HTERT RPE-1 (cell line): Measurements from ENCODE around the gene POLR2L.

Experiments used
- in situ Hi-C: fragments of 300-500 bp; cut with MboI; formaldehyde crosslinking; loops from 4 replicates; pipeline ENCODE4 v1.14.3; 2020; ENCODE audit warnings: low sequenced_read_pairs

POLR2L gene

DNA sequence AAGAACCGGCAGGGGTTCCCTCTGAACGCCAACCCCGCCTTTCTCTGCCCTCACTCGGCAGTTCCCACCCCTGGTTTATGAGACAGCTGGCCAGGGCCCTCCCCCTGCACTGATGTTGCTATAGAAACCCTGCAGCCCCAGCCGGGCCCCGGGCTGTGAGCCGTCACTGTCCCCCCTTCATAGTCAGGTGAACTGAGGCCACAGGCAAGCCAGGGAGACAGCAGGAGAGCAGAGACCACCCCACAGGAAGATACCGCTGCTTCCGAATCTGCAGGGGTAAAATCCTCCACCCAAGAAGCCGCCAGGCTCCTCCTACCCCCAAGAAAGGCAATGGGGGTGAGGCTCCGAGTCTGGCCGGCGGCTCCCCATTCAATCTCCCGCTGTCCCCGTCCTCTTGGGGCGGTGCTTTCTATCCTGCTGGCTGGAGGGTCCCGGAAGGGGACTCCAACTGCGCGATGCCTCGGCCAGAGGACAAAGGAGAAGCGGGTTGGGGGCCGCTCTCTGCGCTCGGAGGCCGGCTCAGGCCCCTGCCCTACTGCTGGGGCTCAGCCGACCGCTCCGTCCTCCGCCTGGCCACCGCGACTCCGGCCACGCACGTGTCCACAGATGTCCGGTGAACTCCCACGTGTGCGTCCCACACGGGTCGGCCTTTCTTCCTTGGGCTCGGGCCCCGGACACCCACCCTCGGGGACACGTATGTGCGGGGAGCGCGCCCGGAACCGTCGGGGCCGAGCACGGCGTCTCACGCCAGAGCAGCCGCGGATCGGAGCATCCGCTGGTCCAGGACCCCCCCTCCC lies 44.8 kb downstream of the POLR2L start:
- in situ Hi-C loops = no loop called here

DNA sequence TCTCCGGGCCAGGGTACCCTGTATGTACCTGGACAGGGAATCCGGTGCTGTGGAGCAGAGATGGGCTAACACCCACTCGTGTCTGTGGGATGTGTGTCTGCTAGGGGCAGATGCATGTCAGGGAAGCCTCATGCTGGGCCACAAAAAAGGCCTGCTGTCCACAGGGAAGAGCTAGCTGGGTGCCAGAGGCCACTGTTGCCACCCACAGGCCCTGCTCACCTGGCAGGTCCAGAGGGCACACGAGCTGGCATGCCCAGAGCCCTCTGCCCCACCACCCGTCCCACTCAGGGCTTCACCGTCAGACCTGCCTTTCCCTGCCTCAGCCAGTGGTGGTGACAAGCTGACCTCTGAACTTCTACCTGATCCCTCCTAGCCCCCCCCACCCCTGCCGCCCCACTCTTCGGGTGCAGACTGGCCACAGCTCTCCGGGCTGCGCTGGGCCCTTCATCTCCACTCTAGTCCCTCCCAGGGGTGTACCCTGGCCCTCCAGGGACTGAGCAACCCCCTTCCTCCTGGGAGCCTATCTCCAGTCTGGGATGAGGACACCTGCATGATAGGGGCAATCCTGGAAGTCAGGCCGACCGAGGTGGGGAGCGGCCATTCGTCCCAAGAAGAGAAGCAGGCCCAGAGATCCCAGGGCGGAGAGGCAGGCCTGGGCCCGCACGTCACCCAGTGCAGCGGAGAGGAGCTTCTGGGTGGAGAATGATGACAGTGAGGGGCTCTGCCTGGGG lies 45.6 kb downstream of the POLR2L start:
- in situ Hi-C loops = no loop called here

DNA sequence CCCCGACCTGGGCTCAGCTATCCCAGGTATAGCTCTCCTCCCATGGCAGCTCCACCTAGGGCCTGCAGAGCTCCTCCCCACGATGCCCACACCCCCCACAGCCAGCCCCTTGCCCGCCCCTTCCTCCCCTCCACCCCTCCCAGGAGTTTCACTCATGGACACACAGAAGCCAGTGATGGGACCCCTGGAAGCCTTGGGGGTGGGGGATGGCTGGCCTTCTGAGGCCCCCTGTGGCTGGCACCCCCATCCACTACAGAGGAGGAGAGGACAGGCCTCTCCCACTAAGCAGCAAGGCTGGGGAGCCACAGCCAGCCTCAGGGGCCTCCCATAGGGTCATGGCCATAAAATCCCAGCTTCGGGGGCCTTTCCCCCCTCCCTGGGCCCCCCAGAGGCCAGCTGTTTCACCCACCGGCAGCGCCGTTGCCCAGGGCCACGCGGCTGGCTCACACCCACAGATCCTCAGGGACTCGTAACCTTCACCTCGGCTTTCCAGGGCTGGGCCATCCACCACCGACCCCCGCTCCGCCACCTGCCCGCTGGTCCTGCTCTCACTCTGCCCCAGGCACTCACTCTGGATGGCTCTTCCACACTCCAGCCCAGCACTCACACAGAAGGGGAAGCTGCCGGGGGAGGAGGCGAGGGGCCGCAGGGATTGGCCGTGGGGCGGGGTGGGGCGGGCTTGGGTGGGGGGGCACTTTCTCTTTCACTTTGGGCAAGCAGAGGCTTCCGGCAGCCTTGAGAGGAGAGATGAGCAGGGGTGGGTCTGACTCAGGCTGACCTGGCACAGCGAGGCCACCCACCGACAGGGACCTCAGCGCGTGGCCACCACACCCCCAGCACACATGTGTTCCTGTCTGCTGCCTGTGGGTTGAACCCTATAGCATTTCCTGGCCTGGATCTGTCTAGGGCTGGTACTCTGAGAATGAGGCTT lies 46.4 kb downstream of the POLR2L start:
- in situ Hi-C loops = no loop called here

DNA sequence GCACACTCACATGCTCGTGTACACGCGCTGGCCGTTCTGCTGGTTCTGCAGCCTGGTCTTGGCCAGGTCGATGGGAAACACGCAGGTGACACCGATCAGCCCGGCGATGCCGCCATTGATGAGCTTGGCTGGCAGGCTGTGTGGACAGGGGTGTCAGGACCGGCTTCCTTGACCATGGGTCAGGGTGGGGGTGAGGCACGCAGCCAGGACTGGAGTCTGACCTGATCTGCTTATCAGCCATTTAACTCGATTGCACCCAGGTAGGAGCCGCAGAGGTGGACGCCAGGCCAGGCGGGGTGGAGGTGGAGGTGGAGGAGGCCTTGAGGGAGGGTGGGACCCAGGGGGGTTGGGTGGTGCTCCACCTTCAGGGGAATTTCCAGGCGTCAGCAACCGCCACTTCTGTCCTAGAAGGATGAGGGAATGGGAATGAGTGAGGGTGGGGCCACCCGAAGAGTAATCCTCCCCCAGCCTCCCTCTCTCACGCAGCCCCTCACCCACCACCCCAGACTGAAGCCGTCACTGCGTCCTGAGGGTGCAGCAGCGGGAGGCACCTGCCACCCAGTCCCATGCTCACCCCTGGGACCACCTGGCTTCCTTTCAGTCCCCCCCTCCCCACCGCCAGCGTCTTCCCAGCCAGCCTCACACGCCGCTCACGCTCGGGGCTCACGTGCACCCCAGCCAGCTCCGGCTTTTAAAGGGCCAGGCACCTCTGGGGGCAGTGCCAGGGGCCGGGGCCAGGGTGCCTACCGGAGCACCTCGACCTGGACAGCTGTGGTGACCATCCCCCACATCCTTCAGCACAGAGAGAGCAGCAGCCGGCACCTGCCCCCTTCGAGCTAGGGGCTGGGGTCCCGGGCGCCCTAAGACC lies 47.3 kb downstream of the POLR2L start:
- in situ Hi-C loops = no loop called here

DNA sequence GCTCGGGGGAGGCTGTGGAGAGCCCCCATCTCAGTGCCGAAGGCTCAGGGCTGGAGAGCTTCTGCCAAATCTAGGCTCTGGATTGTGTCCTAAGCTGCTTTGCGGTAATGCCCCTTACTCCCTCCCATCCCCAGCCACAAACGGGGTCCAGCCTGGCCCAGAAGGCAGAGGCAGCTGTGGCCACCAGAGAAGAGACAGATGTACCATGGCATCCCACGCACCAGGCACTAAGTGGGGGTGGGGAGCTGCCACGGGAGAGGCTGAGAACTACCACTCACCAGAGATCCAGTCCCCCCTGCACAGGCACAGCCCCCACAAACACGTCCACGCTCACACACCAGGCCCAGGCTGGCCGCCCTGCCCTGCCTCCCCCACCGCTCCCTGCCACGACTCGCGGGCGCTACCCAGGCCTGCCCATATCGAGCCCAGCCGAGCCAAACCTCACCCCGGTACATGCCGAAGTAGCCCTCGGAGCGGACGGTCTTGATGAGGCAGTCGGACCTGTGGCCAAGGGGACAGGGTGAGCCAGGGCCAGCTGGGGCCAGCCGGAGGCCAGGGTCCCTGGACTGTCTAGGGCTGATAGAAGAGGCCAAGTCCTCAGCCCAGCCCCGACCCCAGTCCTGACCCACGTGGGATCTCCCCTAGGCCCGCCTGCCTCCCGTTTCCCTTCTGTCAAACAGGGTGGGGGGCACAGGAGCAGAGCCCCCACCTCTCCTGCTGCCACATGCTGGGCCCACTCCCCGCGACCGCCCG lies 48.1 kb downstream of the POLR2L start:
- in situ Hi-C loops = no loop called here

DNA sequence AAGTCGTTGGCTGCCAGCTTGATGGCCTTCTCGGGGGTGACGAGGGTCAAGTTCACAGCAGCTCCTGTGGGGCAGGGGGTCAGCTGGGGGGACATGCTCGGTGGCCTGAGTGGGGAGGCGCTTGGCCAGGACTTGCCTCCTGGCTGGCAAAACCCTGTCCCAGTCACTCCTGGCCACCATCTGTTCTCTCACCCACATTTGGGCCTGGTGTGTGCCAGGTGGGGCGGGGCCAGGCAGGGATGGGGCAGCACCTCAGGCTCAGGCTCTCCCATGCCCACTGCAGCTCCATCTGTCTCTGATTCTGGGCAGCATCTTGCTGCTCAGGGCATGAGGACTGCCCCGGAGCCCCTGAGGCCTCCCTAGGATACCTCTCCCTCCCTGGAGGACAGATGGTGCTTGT lies 48.8 kb downstream of the POLR2L start:
- in situ Hi-C loops = no loop called here

DNA sequence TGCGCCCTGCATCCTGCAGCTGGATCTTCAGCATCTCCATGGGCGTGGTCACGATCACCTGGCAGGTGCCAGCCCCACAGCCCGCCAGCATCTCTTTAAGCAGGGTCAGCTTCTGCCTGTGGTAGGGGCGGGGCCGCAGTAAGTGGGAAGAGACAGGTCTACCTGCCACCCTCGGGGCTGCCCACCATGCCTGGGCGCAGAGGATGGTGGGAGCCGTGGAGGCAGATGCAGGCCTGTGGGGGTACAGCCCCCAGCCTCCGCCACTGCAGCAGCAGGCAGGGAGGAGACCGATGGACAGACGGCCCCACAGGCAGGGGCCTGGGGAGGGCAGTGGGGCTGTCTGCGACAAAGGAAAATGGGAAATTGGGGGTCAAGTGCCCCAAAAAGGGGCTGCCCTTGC lies 49.5 kb downstream of the POLR2L start:
- in situ Hi-C loops = no loop called here

DNA sequence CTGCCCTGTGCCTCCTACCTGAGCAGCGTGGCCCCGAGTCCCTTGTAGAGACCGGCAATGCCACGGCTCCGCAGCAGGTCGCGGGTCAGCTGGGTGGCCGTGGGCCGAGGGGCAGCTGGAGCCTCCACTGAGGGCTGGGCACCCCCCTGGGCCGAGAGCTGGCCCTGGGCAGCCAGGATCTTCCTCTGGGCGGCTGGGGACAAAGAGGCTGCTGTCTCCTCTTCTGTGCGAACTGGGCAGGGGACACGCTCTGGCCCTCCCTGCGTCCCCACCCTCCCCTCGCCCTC lies 49.9 kb downstream of the POLR2L start:
- in situ Hi-C loops = no loop called here

DNA sequence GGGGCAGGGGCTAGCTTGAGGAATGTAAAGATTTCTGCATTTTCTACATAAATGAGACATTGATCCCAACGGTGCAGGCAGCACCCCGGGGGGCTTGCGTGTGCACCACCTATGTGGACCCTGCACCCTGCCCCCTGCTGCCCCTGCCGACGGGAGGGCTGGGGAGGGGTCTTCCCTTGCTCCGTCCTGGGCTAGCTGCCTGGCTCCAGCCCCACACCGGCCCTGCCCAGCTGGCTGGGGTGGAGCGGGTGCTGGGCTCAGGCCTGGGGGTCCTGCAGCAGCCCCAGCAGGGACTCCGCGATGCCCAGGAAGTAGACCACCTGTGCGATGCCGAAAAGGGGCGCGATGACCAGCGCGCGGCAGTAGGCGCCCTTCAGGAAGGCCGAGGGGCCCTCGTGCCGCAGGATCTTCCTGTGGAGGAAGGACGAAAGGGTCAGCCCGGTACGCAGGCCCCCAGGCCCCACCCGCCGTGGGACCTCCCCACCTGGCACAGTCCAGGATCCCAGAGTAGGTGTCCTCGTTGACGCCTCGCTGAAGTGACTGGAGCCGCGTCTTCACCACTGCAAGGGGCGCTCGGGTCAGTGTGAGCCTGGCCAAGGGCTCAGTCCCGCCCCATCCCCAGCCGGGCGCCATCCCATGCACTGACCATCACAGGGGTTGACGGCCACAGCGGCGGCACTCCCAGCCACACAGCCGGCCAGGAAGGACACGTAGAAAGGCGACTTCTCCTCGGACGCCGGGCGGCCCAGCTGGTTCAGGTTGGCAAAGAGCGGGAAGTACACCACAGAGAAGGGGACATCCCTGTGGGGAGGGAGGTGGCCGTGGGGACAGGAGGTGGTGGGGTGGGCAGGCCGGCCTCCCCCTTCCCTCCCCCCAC lies 50.4 kb downstream of the POLR2L start:
- in situ Hi-C loops = no loop called here

DNA sequence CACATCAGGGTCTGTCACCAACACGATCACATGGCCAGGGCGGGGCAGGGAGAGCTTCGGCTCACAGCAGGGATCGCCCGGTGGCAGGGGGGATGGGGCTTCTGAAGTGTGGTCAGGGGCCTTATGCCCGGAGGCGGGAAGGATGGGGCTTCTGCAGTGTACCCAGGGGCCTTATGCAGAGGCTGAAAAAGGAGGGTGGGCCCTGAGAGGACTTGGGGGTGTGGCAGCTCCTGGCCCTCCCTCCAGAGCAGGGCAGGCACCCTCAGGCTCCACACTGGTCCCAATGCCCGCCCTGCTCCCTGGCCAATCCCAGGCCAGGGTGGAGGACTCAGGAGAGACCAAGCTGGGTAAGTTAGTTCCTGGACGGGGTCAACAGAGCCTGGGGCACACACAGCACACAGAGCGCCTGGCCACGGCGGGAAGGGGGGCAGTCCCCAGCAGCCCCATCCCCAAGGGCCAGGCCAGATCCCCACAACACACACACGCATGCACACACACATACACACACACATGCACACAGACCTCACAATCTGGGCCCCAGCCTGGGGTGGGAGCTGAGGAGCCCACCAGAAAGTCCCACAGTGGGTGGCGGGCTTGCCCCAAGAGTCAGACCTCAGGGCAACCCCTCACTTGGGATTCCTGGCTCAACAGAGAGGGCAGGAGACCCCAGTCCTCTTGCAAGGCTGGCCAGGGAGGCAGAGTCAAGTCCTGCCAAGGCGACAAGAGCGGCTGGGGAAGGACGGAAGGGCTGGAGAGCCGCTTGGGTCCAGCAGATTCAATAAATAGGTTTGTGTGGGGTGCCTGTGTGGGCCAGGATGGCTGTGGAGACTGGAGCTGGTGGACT lies 51.4 kb downstream of the POLR2L start:
- in situ Hi-C loops = no loop called here

DNA sequence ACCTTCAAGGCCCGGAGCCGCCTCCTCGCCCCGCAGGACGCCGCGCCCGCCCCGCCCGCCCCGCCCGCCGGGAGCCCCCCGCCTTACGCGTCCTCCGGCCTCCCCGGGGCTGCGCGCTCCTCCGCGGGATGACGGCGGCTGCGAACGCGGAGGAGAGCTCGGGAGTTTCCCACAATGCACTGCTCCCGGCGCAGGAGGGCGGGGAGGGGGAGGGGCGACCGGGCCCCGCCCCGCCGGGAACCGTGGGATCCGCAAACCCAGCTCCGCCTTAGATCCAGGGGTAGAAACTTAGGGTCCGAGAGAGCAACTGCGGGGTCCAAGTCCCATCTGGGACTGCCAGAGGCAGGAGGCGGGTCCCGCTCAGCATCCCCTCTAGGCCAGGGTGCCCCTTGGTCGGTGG lies 52.4 kb downstream of the POLR2L start, which contains the start of gene CEND1:
Gene CEND1, minus strand, starts transcription at position 148 of the 400 bp plus-strand sequence. CDS start 1,514 bp downstream, outside the sequence.
- in situ Hi-C loops = no loop called here
